ENCODE measurements around the gene VMAC. TPM values are rescaled to one million over a fixed set of nuclear protein-coding genes. Genes with fewer than 3 reads are reported as not detected.

Gene VMAC
- total and polyA plus RNA-seq, 9 of the 15 experiments (the other 6 are each of a cell fraction or from before 2014, with no cell fraction given) = 0.03 to 3.4 (median 1.1) TPM

DNA sequence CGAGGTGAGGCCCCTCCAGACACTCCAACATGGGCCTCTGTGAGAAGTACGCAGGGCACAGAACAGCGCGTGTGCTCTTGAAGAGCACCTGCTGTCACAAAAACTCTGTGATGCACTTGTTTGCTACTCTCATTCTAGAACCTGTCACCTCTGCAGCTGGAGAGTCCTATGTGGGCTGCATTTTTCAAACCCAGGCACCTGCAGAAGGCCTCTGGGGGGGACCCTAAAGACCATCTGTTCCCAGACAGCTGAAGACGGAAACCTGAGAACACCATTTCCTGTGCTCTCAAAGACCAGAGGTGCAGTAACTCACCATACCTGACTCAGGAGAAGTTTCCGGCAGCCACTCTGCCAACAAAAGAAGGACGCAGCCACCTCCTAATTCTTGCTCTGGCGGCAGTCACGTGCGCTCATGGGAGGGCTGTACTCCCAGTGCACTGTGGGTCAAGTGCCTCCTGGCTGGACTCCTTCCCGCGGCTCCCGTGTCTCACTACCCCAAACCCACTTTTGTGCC is 45.2 kb downstream of the VMAC start:
- no peak for FAIRE-seq
- no TSS peak for BruUV-seq (replicated peaks)
- Histone ChIP-seq H3K36me3 (ENCODE audit: control insufficient read depth, insufficient read depth, low read length) (peaks cover 65% of the 10 kb centered on the region), H4K20me1 (replicated peaks; ENCODE audit: control insufficient read depth, insufficient read depth, low read length) (peaks cover 16% of the 10 kb centered on the region; the same call in 1 of the 2 replicates), H3K4me1 (replicated peaks in 1 of 2; ENCODE audit: control insufficient read depth in 2 of 2, insufficient read depth in 2 of 2, low read length in 2 of 2) (peaks cover 25% of the 10 kb centered on the region in 2 experiments), H3K4me2 (ENCODE audit: insufficient read depth, low read length) (no peak overlapping the region), H3K27ac (ENCODE audit: extremely low read depth, low read depth, low read length) (no peak overlapping the region), H2AFZ (ENCODE audit: low read depth, low read length) (no peak overlapping the region), H3K27me3 (ENCODE audit: control insufficient read depth in 2 of 2, insufficient read depth in 2 of 2, low read length in 2 of 2) (no peaks in the 10 kb centered on the region), H3K4me3 (no peak overlapping the region), H3K79me2 (ENCODE audit: control insufficient read depth, insufficient read depth, low read length) (peaks cover 92% of the 10 kb centered on the region), H3K9ac (ENCODE audit: insufficient read depth in 1 of 2, low read depth in 2 of 2, low read length in 2 of 2) (no peak overlapping the region), H3K9me1 (ENCODE audit: control insufficient read depth, insufficient read depth, low read length) (peaks cover 10% of the 10 kb centered on the region), H3K9me3 (replicated peaks; ENCODE audit: control insufficient read depth, insufficient read depth, low read depth, low read length) (no peaks in the 10 kb centered on the region)
- in situ Hi-C loops (cut with MboI) (no loop called here), intact Hi-C loops (cut with micrococcal nuclease) (no loop called here)
- TF ChIP-seq, protein P1, sequence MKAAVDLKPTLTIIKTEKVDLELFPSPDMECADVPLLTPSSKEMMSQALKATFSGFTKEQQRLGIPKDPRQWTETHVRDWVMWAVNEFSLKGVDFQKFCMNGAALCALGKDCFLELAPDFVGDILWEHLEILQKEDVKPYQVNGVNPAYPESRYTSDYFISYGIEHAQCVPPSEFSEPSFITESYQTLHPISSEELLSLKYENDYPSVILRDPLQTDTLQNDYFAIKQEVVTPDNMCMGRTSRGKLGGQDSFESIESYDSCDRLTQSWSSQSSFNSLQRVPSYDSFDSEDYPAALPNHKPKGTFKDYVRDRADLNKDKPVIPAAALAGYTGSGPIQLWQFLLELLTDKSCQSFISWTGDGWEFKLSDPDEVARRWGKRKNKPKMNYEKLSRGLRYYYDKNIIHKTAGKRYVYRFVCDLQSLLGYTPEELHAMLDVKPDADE (conservative IDR thresholded peaks at IDR 0.05; ENCODE audit: control insufficient read depth, low read depth, low read length) = no peak
- TF ChIP-seq, protein P2, sequence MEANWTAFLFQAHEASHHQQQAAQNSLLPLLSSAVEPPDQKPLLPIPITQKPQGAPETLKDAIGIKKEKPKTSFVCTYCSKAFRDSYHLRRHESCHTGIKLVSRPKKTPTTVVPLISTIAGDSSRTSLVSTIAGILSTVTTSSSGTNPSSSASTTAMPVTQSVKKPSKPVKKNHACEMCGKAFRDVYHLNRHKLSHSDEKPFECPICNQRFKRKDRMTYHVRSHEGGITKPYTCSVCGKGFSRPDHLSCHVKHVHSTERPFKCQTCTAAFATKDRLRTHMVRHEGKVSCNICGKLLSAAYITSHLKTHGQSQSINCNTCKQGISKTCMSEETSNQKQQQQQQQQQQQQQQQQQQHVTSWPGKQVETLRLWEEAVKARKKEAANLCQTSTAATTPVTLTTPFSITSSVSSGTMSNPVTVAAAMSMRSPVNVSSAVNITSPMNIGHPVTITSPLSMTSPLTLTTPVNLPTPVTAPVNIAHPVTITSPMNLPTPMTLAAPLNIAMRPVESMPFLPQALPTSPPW (CRISPR knock-in tag; IDR thresholded peaks at IDR 0.05) = no peak
- TF ChIP-seq ZNF197 (CRISPR knock-in tag; IDR thresholded peaks at IDR 0.05; ENCODE audit: low read depth) (no peak), ZNF436 (CRISPR knock-in tag; IDR thresholded peaks at IDR 0.05) (no peak), ZFP1 (CRISPR knock-in tag; IDR thresholded peaks at IDR 0.05) (no peak)
- TF ChIP-seq, protein P3, sequence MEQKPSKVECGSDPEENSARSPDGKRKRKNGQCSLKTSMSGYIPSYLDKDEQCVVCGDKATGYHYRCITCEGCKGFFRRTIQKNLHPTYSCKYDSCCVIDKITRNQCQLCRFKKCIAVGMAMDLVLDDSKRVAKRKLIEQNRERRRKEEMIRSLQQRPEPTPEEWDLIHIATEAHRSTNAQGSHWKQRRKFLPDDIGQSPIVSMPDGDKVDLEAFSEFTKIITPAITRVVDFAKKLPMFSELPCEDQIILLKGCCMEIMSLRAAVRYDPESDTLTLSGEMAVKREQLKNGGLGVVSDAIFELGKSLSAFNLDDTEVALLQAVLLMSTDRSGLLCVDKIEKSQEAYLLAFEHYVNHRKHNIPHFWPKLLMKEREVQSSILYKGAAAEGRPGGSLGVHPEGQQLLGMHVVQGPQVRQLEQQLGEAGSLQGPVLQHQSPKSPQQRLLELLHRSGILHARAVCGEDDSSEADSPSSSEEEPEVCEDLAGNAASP (IDR thresholded peaks at IDR 0.05) = no peak
- no peak for DNase-seq (ENCODE audit: extremely low read depth in 1 of 4, low spot score in 3 of 4)
- WGBS (ENCODE audit: insufficient coverage, low coverage, missing lambda C conversion rate) = 93% methylated on average over 12 of the region's 13 CpGs
- ChIA-PET POLR2A (no interaction called here), CTCF (ENCODE audit: low intra/inter-chr PET ratio) (no interaction called here)
- ATAC-seq = no peak
